Adrenal gland (tissue), 12 donors: ENCODE measurements around the gene FZR1. TPM values are rescaled to one million over a fixed set of nuclear protein-coding genes. Genes with fewer than 3 reads are reported as not detected.
"Not testable (repeated sequence)": the region's sequence is repeated elsewhere in the genome, so short reads cannot be mapped to it uniquely, and the experiment has no call there.

Source experiments
- DNase-seq, 7 donors: peaks; one replicate each; pipeline ENCODE4 v3.0.0-alpha.2; 2019 to 2020
- H3K27ac ChIP-seq, 5 donors: fragments of 200-600 bp; sonication (generic) in 4 of 5; 1 replicate in 3 of 5; 2 replicates in 2 of 5; pipeline versions ENCODE4 v1.5.1 to v1.8.0; 2016 to 2020; ENCODE audit warnings: mild to moderate bottlenecking in 1 of 5
- H3K27me3 ChIP-seq: fragments of 200-600 bp; 2 replicates; pipeline ENCODE4 v1.8.0; 2021
- H3K36me3 ChIP-seq, 2 donors: fragments of 200-600 bp; replicated peaks in 1 of 2; 1 replicate in 1 of 2; 2 replicates in 1 of 2; pipeline versions ENCODE4 v1.5.1 to v1.8.0; 2018 to 2022
- H3K4me1 ChIP-seq, 2 donors: fragments of 200-600 bp; replicated peaks in 1 of 2; 1 replicate in 1 of 2; 2 replicates in 1 of 2; pipeline versions ENCODE4 v1.5.1 to v1.8.0; 2018 to 2021
- H3K4me3 ChIP-seq, 4 donors: fragments of 200-600 bp; sonication (generic) in 3 of 4; one replicate each; pipeline ENCODE4 v1.5.1; 2016 to 2018
- H3K9me3 ChIP-seq, 3 donors: fragments of 200-600 bp; sonication (generic) in 1 of 3; replicated peaks in 1 of 3; 1 replicate in 2 of 3; 2 replicates in 1 of 3; pipeline versions ENCODE4 v1.5.1 to v1.8.0; 2016 to 2021
- POLR2A ChIP-seq, 2 donors: fragments of 450-650 bp; IDR thresholded peaks; one replicate each; pipeline ENCODE4 v1.6.1; 2017; ENCODE audit warnings: antibody characterized with exemption in 2 of 2, mild to moderate bottlenecking in 2 of 2, moderate library complexity in 1 of 2
- WGBS, 4 donors: extraction: QIAGEN DNeasy Blood & Tissue Kit in 2 of 4; methylation state at CpG; one replicate each; pipeline versions ENCODE4 v1.1.5 to v1.1.7; 2013 to 2017; 5-methylcytosine and 5-hydroxymethylcytosine counted together
- intact Hi-C, 2 donors: fragments of 100-400 bp; cut with DNase I; formaldehyde crosslinking; loops; one replicate each; pipeline versions ENCODE4 v1.14.1 to v1.15.0; 2022 to 2023
- polyA plus RNA-seq, 3 donors: library from polyadenylated mRNA; stranded (reverse); fragments of 200-250 nt in 2 of 3; fragments of 350-450 nt in 1 of 3; fragmentation: Illumina TruSeq in 1 of 3; extraction: RNeasy Lipid Tissue Mini Kit (QIAGEN cat#74804) in 1 of 3; gene quantifications; one replicate each; pipeline ENCODE4 v1.2.3, GENCODE V29; 2013 to 2014
- total RNA-seq, 9 donors: library from RNA; depleted of rRNA in 4 of 9; stranded (reverse); fragments of >200 nt in 4 of 9; fragments of 120-200 nt in 1 of 9; fragmentation: NEBNext Ultra II Directional in 1 of 9; extraction: Animal tissue kit (Norgen Biotek cat#: 25700) in 1 of 9; gene quantifications; one replicate each; pipeline versions ENCODE4 v1.1.0 to v1.2.4, GENCODE V29; 2013 to 2023
- TF ChIP-seq, protein P1 (sequence below), 6 experiments: fragments of 450-650 bp in 4 of 6; fragments of 200-600 bp in 2 of 6; sonication (generic) in 1 of 6; IDR thresholded peaks; 1 replicate in 5 of 6; 2 replicates in 1 of 6; pipeline versions ENCODE4 v1.5.1 to v1.8.0; 2016 to 2021; ENCODE audit warnings: antibody characterized with exemption in 6 of 6, mild to moderate bottlenecking in 2 of 6, moderate library complexity in 1 of 6
- donor health status: healthy with polysubstance abuse.
- donor health status: Bipolar disorder and iron deficiency.
- donor health status: DM: yes; HTN: yes; CAD: no.
- donor health status: DM: no; HTN: no; CAD: no.
- donor health status: DM: no; HTN: no; CAD: no.
- donor health status: DM: yes; HTN: yes; CAD: no.

The FZR1 gene
- total and polyA plus RNA-seq, 12 donors, result 17.9 to 85.0 (median 38.0) TPM

DNA sequence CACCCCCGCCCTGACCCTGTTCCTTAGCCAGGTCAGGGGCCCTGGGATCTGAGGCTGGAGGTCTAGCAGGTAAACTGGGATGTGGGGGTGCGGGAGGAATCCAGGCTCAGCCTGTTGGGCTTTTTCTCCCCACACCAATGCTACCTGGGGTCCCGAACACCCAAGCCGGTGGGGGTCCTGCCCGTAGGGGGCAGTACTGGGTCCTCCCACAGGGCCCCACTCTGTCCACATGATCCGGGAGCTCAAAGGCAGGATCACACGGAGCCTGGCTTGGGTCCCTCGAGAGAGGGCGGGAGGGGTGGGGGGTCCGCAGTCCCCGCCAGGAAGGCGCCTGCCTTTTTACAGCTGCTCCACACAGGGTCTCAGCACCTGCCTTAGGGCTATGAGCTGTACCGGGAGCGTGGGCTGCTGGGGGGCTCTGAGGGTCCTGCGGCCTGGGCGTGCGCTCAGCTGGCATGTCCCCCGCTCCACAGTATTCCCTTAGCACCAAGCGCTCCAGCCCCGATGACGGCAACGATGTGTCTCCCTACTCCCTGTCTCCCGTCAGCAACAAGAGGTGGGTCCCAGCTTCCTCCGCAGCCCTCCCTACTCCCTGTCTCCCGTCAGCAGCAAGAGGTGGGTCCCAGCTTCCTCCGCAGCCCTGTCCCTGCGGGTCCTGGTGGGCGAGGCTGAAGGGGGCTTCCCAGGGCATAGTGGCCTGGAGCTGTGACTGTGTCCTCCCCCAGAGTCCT, 20.6 kb downstream of the FZR1 start:
- no peaks in the 10 kb centered on the region for H3K9me3 ChIP-seq
- TF ChIP-seq, protein P1, sequence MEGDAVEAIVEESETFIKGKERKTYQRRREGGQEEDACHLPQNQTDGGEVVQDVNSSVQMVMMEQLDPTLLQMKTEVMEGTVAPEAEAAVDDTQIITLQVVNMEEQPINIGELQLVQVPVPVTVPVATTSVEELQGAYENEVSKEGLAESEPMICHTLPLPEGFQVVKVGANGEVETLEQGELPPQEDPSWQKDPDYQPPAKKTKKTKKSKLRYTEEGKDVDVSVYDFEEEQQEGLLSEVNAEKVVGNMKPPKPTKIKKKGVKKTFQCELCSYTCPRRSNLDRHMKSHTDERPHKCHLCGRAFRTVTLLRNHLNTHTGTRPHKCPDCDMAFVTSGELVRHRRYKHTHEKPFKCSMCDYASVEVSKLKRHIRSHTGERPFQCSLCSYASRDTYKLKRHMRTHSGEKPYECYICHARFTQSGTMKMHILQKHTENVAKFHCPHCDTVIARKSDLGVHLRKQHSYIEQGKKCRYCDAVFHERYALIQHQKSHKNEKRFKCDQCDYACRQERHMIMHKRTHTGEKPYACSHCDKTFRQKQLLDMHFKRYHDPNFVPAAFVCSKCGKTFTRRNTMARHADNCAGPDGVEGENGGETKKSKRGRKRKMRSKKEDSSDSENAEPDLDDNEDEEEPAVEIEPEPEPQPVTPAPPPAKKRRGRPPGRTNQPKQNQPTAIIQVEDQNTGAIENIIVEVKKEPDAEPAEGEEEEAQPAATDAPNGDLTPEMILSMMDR (IDR thresholded peaks at IDR 0.05), result no peak
- no peak for TF ChIP-seq POLR2A (IDR thresholded peaks at IDR 0.05)
- WGBS, 4 donors, result 88 to 94% (median 91%) methylated on average over 16 to 28 of the region's 28 CpGs
- H3K4me1 ChIP-seq, result peaks cover 15 to 26% of the 10 kb centered on the region in 2 donors
- peaks cover 0 to 58% of the 10 kb centered on the region in 2 donors for H3K36me3 ChIP-seq
- H3K4me3 ChIP-seq, result no peak overlapping the region
- no peak overlapping the region for H3K27ac ChIP-seq
- intact Hi-C loops, result no loop called here
- no peaks in the 10 kb centered on the region for H3K27me3 ChIP-seq
- no peak for DNase-seq

DNA sequence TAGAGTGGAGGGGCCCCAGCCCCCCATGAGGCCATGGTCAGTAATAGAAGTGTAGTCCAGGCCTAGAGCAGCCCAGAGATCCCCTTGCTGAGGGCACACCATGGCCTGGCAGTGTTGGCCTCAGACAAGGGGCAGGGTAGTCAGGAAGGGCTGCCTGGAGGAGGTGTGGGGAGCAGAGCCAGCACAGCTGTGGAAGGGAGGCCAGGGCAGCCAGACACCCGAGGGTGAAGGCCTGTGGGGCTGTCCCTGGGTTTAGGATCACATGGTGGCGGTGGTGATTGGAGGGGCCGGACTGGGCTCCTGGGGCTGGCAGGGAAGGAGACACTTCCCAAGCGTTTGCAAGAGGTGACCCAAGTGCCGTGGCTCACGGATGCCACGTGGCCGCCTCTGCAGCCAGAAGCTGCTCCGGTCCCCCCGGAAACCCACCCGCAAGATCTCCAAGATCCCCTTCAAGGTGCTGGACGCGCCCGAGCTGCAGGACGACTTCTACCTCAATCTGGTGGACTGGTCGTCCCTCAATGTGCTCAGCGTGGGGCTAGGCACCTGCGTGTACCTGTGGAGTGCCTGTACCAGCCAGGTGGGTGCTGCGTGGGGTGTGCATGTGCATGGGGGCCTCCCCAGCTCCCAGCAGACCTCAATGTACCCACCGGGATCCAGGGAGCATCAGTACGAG, 21.3 kb downstream of the FZR1 start:
- Histone ChIP-seq H3K4me3 (no peak overlapping the region), H3K27me3 (no peaks in the 10 kb centered on the region), H3K4me1 (peaks cover 11 to 19% of the 10 kb centered on the region in 2 donors), H3K36me3 (peaks cover 0 to 65% of the 10 kb centered on the region in 2 donors), H3K27ac (no peak overlapping the region), H3K9me3 (no peaks in the 10 kb centered on the region)
- no peak for DNase-seq
- intact Hi-C loops, result no loop called here
- 95 to 100% (median 95%) methylated on average over 4 to 21 of the region's 21 CpGs for WGBS, 4 donors
- TF ChIP-seq POLR2A (IDR thresholded peaks at IDR 0.05), result no peak
- TF ChIP-seq, protein P1 (IDR thresholded peaks at IDR 0.05), result no peak

DNA sequence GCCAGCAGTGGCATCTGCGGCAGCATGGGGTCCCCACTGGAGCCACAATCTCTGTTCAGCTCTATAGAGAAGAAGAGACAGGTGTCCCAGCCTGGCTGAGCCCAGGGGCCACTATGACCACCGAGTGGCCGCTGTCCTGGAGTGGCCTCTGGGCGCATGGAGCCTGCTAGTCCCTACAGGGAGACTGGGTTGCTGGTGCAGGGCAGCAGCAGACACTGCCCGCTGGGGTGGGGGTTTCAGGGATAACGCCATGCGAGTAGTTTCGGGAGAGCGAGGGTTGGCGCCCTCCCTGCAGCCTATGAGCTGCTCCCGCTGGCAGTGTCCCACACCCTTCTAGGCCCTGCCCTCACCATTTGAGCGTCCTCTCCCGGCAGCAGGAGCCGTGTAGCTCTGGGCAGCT, 22.0 kb downstream of the FZR1 start:
- no peak for TF ChIP-seq POLR2A (IDR thresholded peaks at IDR 0.05)
- TF ChIP-seq, protein P1 (IDR thresholded peaks at IDR 0.05), result no peak
- peaks cover 0 to 68% of the 10 kb centered on the region in 2 donors for H3K36me3 ChIP-seq
- H3K4me3 ChIP-seq, result no peak overlapping the region
- DNase-seq, result no peak
- H3K27me3 ChIP-seq, result no peaks in the 10 kb centered on the region
- no peaks in the 10 kb centered on the region for H3K9me3 ChIP-seq
- no peak overlapping the region for H3K27ac ChIP-seq
- intact Hi-C loops, result no loop called here
- 96 to 99% (median 98%) methylated on average over 4 to 14 of the region's 14 CpGs for WGBS, 4 donors
- peaks cover 11 to 16% of the 10 kb centered on the region in 2 donors for H3K4me1 ChIP-seq

DNA sequence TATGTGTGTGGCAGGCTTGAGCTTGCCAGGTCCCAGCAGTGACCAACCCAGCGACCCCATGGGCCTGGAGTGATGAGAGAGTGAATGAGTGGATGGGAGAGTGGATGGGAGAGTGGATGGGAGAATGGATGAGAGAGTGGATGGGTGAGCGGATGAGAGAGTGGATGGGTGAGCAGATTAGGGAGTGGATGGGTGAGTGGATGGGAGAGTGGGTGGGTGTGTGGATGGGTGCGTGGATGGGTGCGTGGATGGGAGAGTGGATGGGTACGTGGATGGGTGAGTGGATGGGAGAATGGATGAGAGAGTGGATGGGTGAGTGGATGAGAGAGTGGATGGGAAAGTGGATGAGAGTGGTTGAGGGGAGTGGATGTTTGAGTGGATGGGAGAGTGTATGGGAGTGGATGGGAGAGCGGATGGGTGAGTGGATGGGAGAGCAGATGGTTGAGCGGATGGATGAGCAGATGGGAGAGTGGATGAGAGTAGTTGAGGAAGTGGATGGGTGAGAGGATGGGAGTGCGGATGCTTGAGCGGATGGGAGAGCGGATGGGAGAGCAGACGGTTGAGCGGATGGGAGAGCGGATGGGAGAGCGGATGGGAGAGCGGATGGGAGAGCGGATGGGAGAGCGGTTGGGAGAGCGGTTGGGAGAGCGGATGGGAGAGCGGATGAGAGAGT, 22.6 kb downstream of the FZR1 start:
- no peak overlapping the region for H3K27ac ChIP-seq
- peaks cover 9 to 14% of the 10 kb centered on the region in 2 donors for H3K4me1 ChIP-seq
- no peaks in the 10 kb centered on the region for H3K27me3 ChIP-seq
- WGBS, 4 donors, result 93 to 97% (median 96%) methylated on average over 20 of the region's 20 CpGs
- TF ChIP-seq, protein P1 (IDR thresholded peaks at IDR 0.05), result no peak
- no peak for TF ChIP-seq POLR2A (IDR thresholded peaks at IDR 0.05)
- H3K9me3 ChIP-seq, result no peaks in the 10 kb centered on the region
- no peak overlapping the region for H3K4me3 ChIP-seq
- peaks cover 0 to 68% of the 10 kb centered on the region in 2 donors for H3K36me3 ChIP-seq
- intact Hi-C loops, result no loop called here
- no peak for DNase-seq

DNA sequence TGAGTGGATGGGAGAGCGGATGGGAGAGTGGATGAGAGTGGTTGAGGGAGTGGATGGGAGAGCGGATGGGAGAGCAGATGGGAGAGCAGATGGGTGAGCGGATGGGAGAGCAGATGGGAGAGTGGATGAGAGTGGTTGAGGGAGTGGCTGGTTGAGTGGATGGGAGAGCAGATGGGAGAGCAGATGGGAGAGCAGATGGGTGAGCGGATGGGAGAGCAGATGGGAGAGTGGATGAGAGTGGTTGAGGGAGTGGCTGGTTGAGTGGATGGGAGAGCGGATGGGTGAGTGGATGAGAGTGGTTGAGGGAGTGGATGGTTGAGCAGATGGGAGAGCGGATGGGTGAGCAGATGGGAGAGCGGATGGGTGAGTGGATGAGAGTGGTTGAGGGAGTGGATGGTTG, 23.2 kb downstream of the FZR1 start:
- H3K27me3 ChIP-seq, DNase-seq, H3K27ac ChIP-seq, H3K9me3 ChIP-seq, H3K4me1 ChIP-seq, intact Hi-C loops, H3K4me3 ChIP-seq: not testable (repeated sequence)
- WGBS, 4 donors, result 92 to 100% (median 96%) methylated on average over 7 of the region's 7 CpGs
- peaks cover 0 to 69% of the 10 kb centered on the region in 2 donors for H3K36me3 ChIP-seq
